Glutamatergic neuron (in vitro differentiated cells): ENCODE measurements around the gene RPS21. TPM values are rescaled to one million over a fixed set of nuclear protein-coding genes. Genes with fewer than 3 reads are reported as not detected.

Source experiments
- DNase-seq: peaks from one replicate; pipeline ENCODE4 v3.0.0; 2022
- H3K27ac Mint-ChIP-seq: one replicate; pipeline ENCODE4 v1.8.0; 2020; ENCODE audit warnings: mild to moderate bottlenecking, mixed read lengths, inconsistent platforms; ENCODE audit not compliant: unreplicated experiment
- H3K27me3 Mint-ChIP-seq: one replicate; pipeline ENCODE4 v1.8.0; 2020; ENCODE audit warnings: mild to moderate bottlenecking, moderate library complexity, mixed read lengths, inconsistent platforms; ENCODE audit not compliant: unreplicated experiment
- H3K36me3 Mint-ChIP-seq: one replicate; pipeline ENCODE4 v1.8.0; 2020; ENCODE audit warnings: mild to moderate bottlenecking, mixed read lengths, inconsistent platforms; ENCODE audit not compliant: unreplicated experiment
- H3K4me1 Mint-ChIP-seq: one replicate; pipeline ENCODE4 v1.8.0; 2020; ENCODE audit warnings: mild to moderate bottlenecking, low read depth, mixed read lengths, inconsistent platforms; ENCODE audit not compliant: unreplicated experiment
- H3K4me3 Mint-ChIP-seq: one replicate; pipeline ENCODE4 v1.8.0; 2020; ENCODE audit warnings: mild to moderate bottlenecking, mixed read lengths, inconsistent platforms; ENCODE audit not compliant: unreplicated experiment
- H3K9me3 Mint-ChIP-seq: one replicate; pipeline ENCODE4 v1.8.0; 2020; ENCODE audit warnings: mild to moderate bottlenecking, moderate library complexity, mixed read lengths, inconsistent platforms; ENCODE audit not compliant: unreplicated experiment
- CTCF ChIP-seq: fragments of 200-600 bp; sonication (generic); IDR thresholded peaks from one replicate; pipeline ENCODE4 v1.5.0; 2021; ENCODE audit not compliant: partially characterized antibody, unreplicated experiment
- total RNA-seq: library from RNA; stranded (reverse); fragmentation: NEBNext Ultra II Directional; extraction: Animal tissue kit (Norgen Biotek cat#: 25700); gene quantifications from one replicate; pipeline ENCODE4 v1.2.1, GENCODE V29; 2021; ENCODE audit not compliant: unreplicated experiment

Gene RPS21
- total RNA-seq, 1 donor from 2014 or later = 829 TPM

- no peak overlapping the region for H3K4me3 Mint-ChIP-seq
- peaks cover 19% of the 10 kb centered on the region for H3K27me3 Mint-ChIP-seq
- H3K27ac Mint-ChIP-seq = no peak overlapping the region
Observed at GRCh38 chr20:62391165-62392076, 4.5 kb downstream of the RPS21 start.

GRCh38 chr20:62392077-62392418 lies 5.1 kb downstream of the RPS21 start:
- H3K36me3 Mint-ChIP-seq = no peaks in the 10 kb centered on the region
- no peak for TF ChIP-seq CTCF
- peaks cover 13% of the 10 kb centered on the region for H3K9me3 Mint-ChIP-seq
- H3K4me1 Mint-ChIP-seq = peaks cover 4% of the 10 kb centered on the region
- H3K27ac Mint-ChIP-seq = no peak overlapping the region
- peaks cover 19% of the 10 kb centered on the region for H3K27me3 Mint-ChIP-seq
- DNase-seq = no peak
- H3K4me3 Mint-ChIP-seq = no peak overlapping the region

More at GRCh38 chr20:62391165-62392076, 4.5 kb downstream of the RPS21 start:
- TF ChIP-seq CTCF = no peak
- Mint-ChIP-seq H3K9me3 (peaks cover 13% of the 10 kb centered on the region), H3K36me3 (no peaks in the 10 kb centered on the region), H3K4me1 (peaks cover 4% of the 10 kb centered on the region)
- DNase-seq = no peak

DNA sequence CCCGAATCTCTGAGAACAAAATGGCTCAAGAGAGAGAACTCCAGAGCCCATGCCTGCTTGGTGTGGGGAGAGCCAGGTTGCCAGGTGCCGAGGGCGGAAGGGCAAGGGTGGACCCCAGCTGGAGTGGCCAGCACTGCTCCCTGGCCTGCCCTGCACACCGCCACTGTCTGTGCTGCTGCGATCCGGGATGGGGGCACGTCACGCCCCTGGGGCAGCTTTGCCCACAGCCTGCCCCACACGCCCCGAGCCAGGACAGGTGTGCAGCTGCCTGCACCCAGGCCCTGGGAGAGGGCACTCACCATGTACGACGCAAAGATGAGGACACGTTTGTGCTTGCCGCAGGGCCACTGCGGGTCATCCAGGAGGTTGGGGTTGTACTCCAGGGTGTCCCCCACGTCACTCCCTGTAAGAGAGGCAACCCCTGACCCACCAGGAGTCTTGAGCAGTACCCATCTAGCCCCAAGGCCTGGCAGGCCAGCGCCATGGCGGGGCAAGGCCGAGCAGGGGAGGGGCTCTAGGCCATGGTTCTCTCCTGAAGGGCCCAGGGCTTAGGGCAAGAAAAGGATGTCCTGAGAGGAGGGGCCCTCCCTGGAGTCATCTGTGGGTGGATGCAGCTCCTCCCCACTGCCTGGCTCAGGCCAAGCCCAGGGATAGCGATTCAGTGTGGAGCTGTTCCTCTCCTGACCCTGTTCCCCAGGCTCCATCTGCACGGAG lies 5.9 kb downstream of the RPS21 start:
- no peak for TF ChIP-seq CTCF
- Mint-ChIP-seq H3K4me1 (peaks cover 4% of the 10 kb centered on the region), H3K27ac (no peak overlapping the region), H3K9me3 (peaks cover 13% of the 10 kb centered on the region), H3K4me3 (no peak overlapping the region), H3K27me3 (peaks cover 18% of the 10 kb centered on the region), H3K36me3 (no peaks in the 10 kb centered on the region)
- DNase-seq = no peak

GRCh38 chr20:62393335-62393665 lies 6.4 kb downstream of the RPS21 start:
- Mint-ChIP-seq H3K27me3 (peaks cover 15% of the 10 kb centered on the region), H3K27ac (no peak overlapping the region), H3K4me1 (peaks cover 1% of the 10 kb centered on the region), H3K4me3 (no peak overlapping the region), H3K36me3 (no peaks in the 10 kb centered on the region), H3K9me3 (peaks cover 11% of the 10 kb centered on the region)
- no peak for TF ChIP-seq CTCF
- no peak for DNase-seq

DNA sequence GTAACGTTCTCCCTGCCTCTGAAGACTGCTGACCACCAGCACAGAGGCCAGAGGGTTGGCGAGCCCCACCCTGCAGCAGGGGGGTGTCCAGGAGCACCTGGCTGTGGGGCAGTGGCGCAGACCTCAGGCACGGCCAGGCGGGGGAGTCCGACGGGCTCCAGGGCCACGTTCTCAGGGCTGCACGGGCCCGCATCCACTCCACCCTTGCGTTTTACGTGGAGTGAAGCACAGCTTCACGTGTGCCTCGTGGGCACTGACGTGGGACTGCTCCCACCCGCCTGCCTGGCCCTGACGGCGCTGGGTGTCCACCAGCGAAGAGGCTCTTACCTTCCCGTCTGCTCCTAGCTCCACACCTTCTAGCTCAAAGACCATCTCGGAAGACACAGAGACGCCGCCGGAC lies 6.9 kb downstream of the RPS21 start:
- H3K9me3 Mint-ChIP-seq = peaks cover 8% of the 10 kb centered on the region

More for the DNA sequence above, 6.9 kb downstream of the RPS21 start:
- Mint-ChIP-seq H3K27me3 (peaks cover 13% of the 10 kb centered on the region), H3K4me3 (no peak overlapping the region), H3K27ac (no peak overlapping the region), H3K36me3 (no peaks in the 10 kb centered on the region), H3K4me1 (no peaks in the 10 kb centered on the region)
- TF ChIP-seq CTCF = no peak
- no peak for DNase-seq
